Measurements from ENCODE around the gene KPNB1. TPM values are rescaled to one million over a fixed set of nuclear protein-coding genes. Genes with fewer than 3 reads are reported as not detected.

Gene KPNB1
- total RNA-seq, 2 donors from 2014 or later, result 665 to 1,039 TPM

GRCh38 chr17:47733047-47733673 lies 83.4 kb downstream of the KPNB1 start, which contains the start of gene TBX21:
Gene TBX21, plus strand, starts transcription at chr17:47733236. Its CDS starts 219 bp downstream, at chr17:47733455.
- peak within 1 kb of the TSS; percentile 96 for H3K4me3 Mint-ChIP-seq
- H3K4me1 Mint-ChIP-seq (ENCODE audit: low read depth in 2 of 2), result peaks cover 58 to 60% of the 10 kb centered on the region in 2 donors
- ATAC-seq (peak; percentile 88 to 91), DNase-seq (ENCODE audit: low spot score) (peak; percentile 95)
- peaks cover 27% of the 10 kb centered on the region for H3K36me3 Mint-ChIP-seq
- no peaks in the 10 kb centered on the region for H3K27me3 Mint-ChIP-seq
- H3K9me3 Mint-ChIP-seq, result no peaks in the 10 kb centered on the region
- H3K27ac Mint-ChIP-seq, result peak within 1 kb of the TSS; percentile 92 to 99

GRCh38 chr17:47733674-47734410 lies 84.1 kb downstream of the KPNB1 start:
- H3K4me1 Mint-ChIP-seq (ENCODE audit: low read depth in 2 of 2), result peaks cover 57 to 58% of the 10 kb centered on the region in 2 donors
- peak overlapping the region; percentile 96 for H3K4me3 Mint-ChIP-seq
- peak overlapping the region; percentile 92 to 99 for H3K27ac Mint-ChIP-seq
- peak in 1 of 2 donors; percentile 2 for ATAC-seq
- no peaks in the 10 kb centered on the region for H3K27me3 Mint-ChIP-seq
- no peaks in the 10 kb centered on the region for H3K9me3 Mint-ChIP-seq
- no peak for DNase-seq (ENCODE audit: low spot score)
- H3K36me3 Mint-ChIP-seq, result peaks cover 27% of the 10 kb centered on the region

- DNase-seq (ENCODE audit: low spot score), result no peak
- ATAC-seq, result no peak
- H3K4me1 Mint-ChIP-seq (ENCODE audit: low read depth in 2 of 2), result peaks cover 54 to 58% of the 10 kb centered on the region in 2 donors
- no peaks in the 10 kb centered on the region for H3K27me3 Mint-ChIP-seq
- no peaks in the 10 kb centered on the region for H3K9me3 Mint-ChIP-seq
- peaks cover 27% of the 10 kb centered on the region for H3K36me3 Mint-ChIP-seq
- peak overlapping the region; percentile 92 to 99 for H3K27ac Mint-ChIP-seq
- peak overlapping the region; percentile 96 for H3K4me3 Mint-ChIP-seq
Measured at GRCh38 chr17:47735139-47735464, 85.4 kb downstream of the KPNB1 start.

Other genes starting within 250 kb of the KPNB1 start
- gene NPEPPS, start 118.8 kb upstream of the KPNB1 start, total RNA-seq, result 100 to 1,000 TPM; 125 to 170 TPM
- gene TBKBP1, start 44.2 kb downstream of the KPNB1 start, total RNA-seq, result 10 to 100 TPM; 13.1 to 22.6 TPM
- 100 to 1,000 TPM; 234 to 437 TPM for gene TBX21, start 83.3 kb downstream of the KPNB1 start, total RNA-seq
- gene OSBPL7, start 171.9 kb downstream of the KPNB1 start, total RNA-seq, result 10 to 100 TPM; 21.6 to 28.6 TPM
- 10 to 100 TPM; 44.6 to 44.7 TPM for gene MRPL10, start 181.6 kb downstream of the KPNB1 start, total RNA-seq
- gene LRRC46, start 181.8 kb downstream of the KPNB1 start, total RNA-seq, result under 1 TPM; 0.17 to 0.86 TPM
- gene SCRN2, start 191.4 kb downstream of the KPNB1 start, total RNA-seq, result 10 to 100 TPM; 18.1 to 23.5 TPM
- gene SP6, start 201.2 kb downstream of the KPNB1 start, total RNA-seq, result under 1 TPM in 1 of 2 donors, not detected in 1; 0.24 TPM
- 10 to 100 TPM; 22.0 to 25.8 TPM for gene SP2, start 246.3 kb downstream of the KPNB1 start, total RNA-seq